Suprapubic skin (tissue), 4 donors: ENCODE data around the gene SLC23A1.

Experiments
- POLR2A ChIP-seq, 2 donors: fragments of 450-650 bp; IDR thresholded peaks; one replicate each; pipeline ENCODE4 v1.6.1; 2017; ENCODE audit warnings: antibody characterized with exemption in 2 of 2, mild to moderate bottlenecking in 2 of 2, moderate library complexity in 2 of 2
- POLR2AphosphoS5 ChIP-seq, 3 donors: sonication (generic); formaldehyde crosslinking; IDR thresholded peaks; one replicate each; pipeline ENCODE4 v1.6.1; 2017; ENCODE audit warnings: antibody characterized with exemption in 3 of 3
- TF ChIP-seq, protein P1 (sequence below), 2 donors: fragments of 200-600 bp in 1 of 2; fragments of 450-650 bp in 1 of 2; sonication (generic) in 1 of 2; IDR thresholded peaks; one replicate each; pipeline ENCODE4 v1.5.1; 2016 to 2019; ENCODE audit warnings: antibody characterized with exemption in 2 of 2, mild to moderate bottlenecking in 1 of 2, moderate library complexity in 1 of 2

DNA sequence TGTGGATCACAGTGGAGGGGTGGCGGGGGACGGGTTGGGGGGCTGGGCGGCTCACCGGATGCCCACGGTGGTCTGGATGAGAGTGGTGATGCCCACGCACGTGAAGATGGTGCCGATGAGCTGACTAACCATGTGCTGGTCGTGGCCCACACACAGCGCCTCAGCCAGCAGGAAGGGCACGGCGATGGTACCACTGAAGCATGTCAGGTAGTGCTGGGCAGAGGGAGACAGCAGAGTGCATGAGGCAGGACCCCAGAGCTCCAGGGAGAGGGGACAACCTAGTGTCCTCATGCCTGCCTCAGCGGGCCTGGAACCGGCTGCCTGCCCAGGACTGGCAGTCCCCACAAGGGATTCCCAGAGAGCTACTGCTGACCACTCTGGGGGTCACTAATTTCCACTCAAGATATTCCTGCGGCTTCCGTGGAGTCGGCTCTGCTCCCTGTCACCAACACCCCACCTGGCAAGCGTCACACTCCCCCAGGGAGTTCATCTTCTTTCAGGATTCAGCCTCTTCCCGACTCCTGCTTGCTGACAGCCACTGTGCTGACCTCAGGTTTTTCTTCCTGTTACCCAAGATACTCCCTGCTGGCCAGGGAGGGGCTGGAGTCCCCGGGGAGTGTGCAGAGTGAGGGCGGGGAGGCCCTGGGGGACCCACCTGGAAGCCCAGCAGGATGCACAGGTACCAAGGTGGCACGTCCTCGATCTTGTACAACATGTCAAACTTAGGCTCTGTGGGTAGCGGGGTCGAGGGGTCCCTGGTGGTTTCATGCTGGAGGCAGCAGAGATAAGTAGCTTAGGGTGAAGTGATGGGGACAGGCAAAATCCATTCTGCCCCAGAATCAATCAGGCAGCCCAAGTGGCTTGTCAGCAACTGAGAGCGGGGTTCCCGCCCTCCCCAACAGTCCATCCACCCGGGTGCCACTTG lies 998 bp downstream of the SLC23A1 start:
- TF ChIP-seq POLR2AphosphoS5 (IDR thresholded peaks at IDR 0.05) = no peak
- TF ChIP-seq, protein P1, sequence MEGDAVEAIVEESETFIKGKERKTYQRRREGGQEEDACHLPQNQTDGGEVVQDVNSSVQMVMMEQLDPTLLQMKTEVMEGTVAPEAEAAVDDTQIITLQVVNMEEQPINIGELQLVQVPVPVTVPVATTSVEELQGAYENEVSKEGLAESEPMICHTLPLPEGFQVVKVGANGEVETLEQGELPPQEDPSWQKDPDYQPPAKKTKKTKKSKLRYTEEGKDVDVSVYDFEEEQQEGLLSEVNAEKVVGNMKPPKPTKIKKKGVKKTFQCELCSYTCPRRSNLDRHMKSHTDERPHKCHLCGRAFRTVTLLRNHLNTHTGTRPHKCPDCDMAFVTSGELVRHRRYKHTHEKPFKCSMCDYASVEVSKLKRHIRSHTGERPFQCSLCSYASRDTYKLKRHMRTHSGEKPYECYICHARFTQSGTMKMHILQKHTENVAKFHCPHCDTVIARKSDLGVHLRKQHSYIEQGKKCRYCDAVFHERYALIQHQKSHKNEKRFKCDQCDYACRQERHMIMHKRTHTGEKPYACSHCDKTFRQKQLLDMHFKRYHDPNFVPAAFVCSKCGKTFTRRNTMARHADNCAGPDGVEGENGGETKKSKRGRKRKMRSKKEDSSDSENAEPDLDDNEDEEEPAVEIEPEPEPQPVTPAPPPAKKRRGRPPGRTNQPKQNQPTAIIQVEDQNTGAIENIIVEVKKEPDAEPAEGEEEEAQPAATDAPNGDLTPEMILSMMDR (IDR thresholded peaks at IDR 0.05) = no peak
- no peak for TF ChIP-seq POLR2A (IDR thresholded peaks at IDR 0.05)
